Psoas muscle (tissue), 8 donors: ENCODE results near the gene TMEM80. TPM values are rescaled to one million over a fixed set of nuclear protein-coding genes. Genes with fewer than 3 reads are reported as not detected.

ENCODE experiments used
- ATAC-seq, 4 donors: fragments of 200-7000 bp; cut with Tn5 transposase; one replicate each; pipeline ENCODE4 v1.9.1; 2020; ENCODE audit warnings: moderate library complexity in 3 of 4, mild to moderate bottlenecking in 2 of 4
- DNase-seq, 2 donors: peaks; one replicate each; pipeline ENCODE4 v3.0.0-alpha.2; 2020
- H3K27ac ChIP-seq: fragments of 200-600 bp; one replicate; pipeline ENCODE4 v1.8.0; 2022
- H3K27me3 ChIP-seq, 3 donors: fragments of 200-600 bp in 1 of 3; one replicate each; pipeline versions ENCODE4 v1.6.1 to v1.8.0; 2013 to 2022; ENCODE audit warnings: low read length in 2 of 3, mild to moderate bottlenecking in 2 of 3, moderate library complexity in 1 of 3; ENCODE audit not compliant: insufficient read depth in 3 of 3
- H3K36me3 ChIP-seq, 2 donors: fragments of 200-600 bp in 1 of 2; one replicate each; pipeline versions ENCODE4 v1.6.1 to v1.8.0; 2013 to 2022; ENCODE audit warnings: low read depth in 1 of 2, mild to moderate bottlenecking in 1 of 2, moderate library complexity in 1 of 2; ENCODE audit not compliant: insufficient read depth in 1 of 2
- H3K4me1 ChIP-seq: fragments of 200-600 bp; one replicate; pipeline ENCODE4 v1.8.0; 2022
- H3K4me3 ChIP-seq: fragments of 200-600 bp; one replicate; pipeline ENCODE4 v1.8.0; 2022; ENCODE audit warnings: mild to moderate bottlenecking
- H3K9me3 ChIP-seq: fragments of 200-600 bp; one replicate; pipeline ENCODE4 v1.8.0; 2022
- WGBS, 3 donors: extraction: QIAGEN DNeasy Blood & Tissue Kit; methylation state at CpG; one replicate each; pipeline versions ENCODE4 v1.1.6 to v1.1.7; 2013; 5-methylcytosine and 5-hydroxymethylcytosine counted together
- intact Hi-C, 2 donors: fragments of 100-400 bp; cut with DNase I; formaldehyde crosslinking; loops; one replicate each; pipeline versions ENCODE4 v1.11.0 to v1.14.2; 2022
- polyA plus RNA-seq, 3 donors: library from polyadenylated mRNA; stranded (reverse); fragments of 200-250 nt; gene quantifications; one replicate each; pipeline ENCODE4 v1.2.3, GENCODE V29; 2013
- total RNA-seq, 4 donors: library from RNA; stranded (reverse); fragmentation: NEBNext Ultra II Directional in 2 of 4; extraction: Animal tissue kit (Norgen Biotek cat#: 25700) in 2 of 4; gene quantifications; one replicate each; pipeline versions ENCODE4 v1.2.1 to v1.2.4, GENCODE V29; 2021 to 2023
- TF ChIP-seq, protein P1 (sequence below): fragments of 200-600 bp; IDR thresholded peaks from one replicate; pipeline ENCODE4 v1.8.0; 2022; ENCODE audit warnings: antibody characterized with exemption
- donor health status: healthy with polysubstance abuse.
- donor health status: DM: no; HTN: no; CAD: no; lungs with moderate emphysema.
- donor health status: Bipolar disorder and iron deficiency.
- donor health status: healthy.
- donor health status: DM: yes; HTN: yes; CAD: no.
- donor health status: DM: no; HTN: no; CAD: no.
- donor health status: DM: no; HTN: no; CAD: no.
- donor health status: DM: yes; HTN: yes; CAD: no.

The TMEM80 gene
- total and polyA plus RNA-seq, 7 donors, result 5.9 to 16.3 (median 10.1) TPM

- H3K4me1 ChIP-seq, result peaks cover 14% of the 10 kb centered on the region
These were observed 27.7 kb downstream of the TMEM80 start for GRCh38 chr11:723120-723883.

DNA sequence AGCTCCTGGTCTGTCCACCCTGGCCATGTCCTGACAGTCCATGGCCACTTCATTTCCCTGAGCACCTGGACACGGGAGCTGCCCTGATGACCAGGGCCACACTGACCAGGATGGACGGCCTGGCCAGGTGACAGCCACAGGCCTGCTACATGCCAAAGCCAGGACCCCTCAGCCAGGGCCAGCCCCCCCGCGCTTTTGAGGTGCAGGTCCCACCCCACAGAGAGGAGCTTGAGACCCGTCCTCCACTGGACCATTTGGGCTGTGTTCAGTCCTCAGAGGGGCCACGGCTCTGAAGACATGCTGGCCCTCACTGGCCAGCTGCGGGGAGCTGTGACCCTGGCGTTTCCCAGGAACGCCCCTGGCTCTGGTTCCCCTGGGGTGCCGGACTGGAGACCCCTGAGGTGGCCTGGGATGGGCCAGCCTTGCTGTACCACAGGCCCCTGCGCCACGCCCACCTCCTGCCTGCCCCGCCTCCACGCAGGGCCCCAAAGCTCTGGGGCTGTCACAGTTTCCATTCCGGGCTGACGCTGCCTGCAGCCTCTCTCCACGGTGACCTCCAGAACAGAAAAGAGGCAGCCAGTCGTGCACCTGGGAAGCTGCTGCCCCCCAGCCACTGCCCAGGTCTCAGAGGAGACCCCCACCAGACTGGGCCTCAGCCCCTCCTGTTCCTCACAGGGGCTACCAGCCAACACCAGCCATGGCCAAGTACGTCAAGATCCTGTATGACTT, 28.6 kb downstream of the TMEM80 start:
- H3K4me1 ChIP-seq, result peaks cover 16% of the 10 kb centered on the region
- DNase-seq (no peak), ATAC-seq (no peak)
- no peaks in the 10 kb centered on the region for H3K36me3 ChIP-seq
- H3K27ac ChIP-seq, result no peak overlapping the region
- intact Hi-C loops, result loop anchor here (2.0 to 5.0 kb wide), 2 partner anchors 62 to 169 kb away; no protein-coding TSS in a partner anchor
- peaks cover 0 to 76% (median 39%) of the 10 kb centered on the region in 3 donors for H3K27me3 ChIP-seq
- no peaks in the 10 kb centered on the region for H3K9me3 ChIP-seq
- TF ChIP-seq, protein P1, sequence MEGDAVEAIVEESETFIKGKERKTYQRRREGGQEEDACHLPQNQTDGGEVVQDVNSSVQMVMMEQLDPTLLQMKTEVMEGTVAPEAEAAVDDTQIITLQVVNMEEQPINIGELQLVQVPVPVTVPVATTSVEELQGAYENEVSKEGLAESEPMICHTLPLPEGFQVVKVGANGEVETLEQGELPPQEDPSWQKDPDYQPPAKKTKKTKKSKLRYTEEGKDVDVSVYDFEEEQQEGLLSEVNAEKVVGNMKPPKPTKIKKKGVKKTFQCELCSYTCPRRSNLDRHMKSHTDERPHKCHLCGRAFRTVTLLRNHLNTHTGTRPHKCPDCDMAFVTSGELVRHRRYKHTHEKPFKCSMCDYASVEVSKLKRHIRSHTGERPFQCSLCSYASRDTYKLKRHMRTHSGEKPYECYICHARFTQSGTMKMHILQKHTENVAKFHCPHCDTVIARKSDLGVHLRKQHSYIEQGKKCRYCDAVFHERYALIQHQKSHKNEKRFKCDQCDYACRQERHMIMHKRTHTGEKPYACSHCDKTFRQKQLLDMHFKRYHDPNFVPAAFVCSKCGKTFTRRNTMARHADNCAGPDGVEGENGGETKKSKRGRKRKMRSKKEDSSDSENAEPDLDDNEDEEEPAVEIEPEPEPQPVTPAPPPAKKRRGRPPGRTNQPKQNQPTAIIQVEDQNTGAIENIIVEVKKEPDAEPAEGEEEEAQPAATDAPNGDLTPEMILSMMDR, result no peak
- 63 to 74% (median 64%) methylated on average over 15 to 19 of the region's 19 CpGs for WGBS, 3 donors
- H3K4me3 ChIP-seq, result no peak overlapping the region

More at GRCh38 chr11:723120-723883, 27.7 kb downstream of the TMEM80 start:
- peak in 2 of 4 donors; percentile 25 to 29 for ATAC-seq
- peak in 1 of 2 donors; percentile 31 for DNase-seq
- whole genome bisulfite sequencing, 3 donors, result 43 to 56% (median 51%) methylated on average over 8 of the region's 8 CpGs
- TF ChIP-seq, protein P1, result peak; percentile 56
- no peak overlapping the region for H3K27ac ChIP-seq
- H3K4me3 ChIP-seq, result no peak overlapping the region
- H3K27me3 ChIP-seq, result peaks cover 0 to 80% (median 39%) of the 10 kb centered on the region in 3 donors
- no peaks in the 10 kb centered on the region for H3K9me3 ChIP-seq
- no peaks in the 10 kb centered on the region for H3K36me3 ChIP-seq
- intact Hi-C loops, result loop anchor here (2.0 to 5.0 kb wide), 3 partner anchors 61 to 169 kb away; no protein-coding TSS in a partner anchor

DNA sequence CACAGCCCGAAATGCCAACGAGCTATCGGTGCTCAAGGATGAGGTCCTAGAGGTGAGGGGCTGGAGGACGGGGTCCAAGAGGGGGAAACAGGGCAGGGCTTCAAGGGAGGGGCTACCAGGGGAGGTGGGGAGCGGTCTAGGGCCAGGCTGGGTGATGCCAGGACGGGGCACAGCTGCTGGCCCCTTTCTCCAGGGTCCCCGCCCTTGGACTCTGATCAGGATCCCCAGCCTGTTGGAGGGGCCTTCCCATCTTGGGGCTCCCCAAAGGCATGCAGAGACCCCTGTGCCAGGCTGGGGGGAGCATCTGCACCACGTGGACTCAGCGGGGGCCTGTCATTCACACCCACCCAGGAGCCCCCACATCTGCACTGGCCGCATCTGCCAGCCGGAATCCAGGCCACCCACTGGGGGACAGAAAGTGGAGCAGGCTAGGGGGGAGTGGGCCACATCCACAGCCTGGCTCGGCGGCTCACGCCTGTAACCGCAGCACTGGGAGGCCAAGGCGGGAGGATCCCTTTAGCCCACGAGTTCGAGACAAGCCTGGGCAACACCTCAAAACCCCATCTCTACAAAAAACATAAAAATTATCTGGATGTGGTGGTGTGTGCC, 29.3 kb downstream of the TMEM80 start:
- 53 to 59% (median 58%) methylated on average over 16 to 18 of the region's 18 CpGs for WGBS, 3 donors
- no peaks in the 10 kb centered on the region for H3K36me3 ChIP-seq
- no peak overlapping the region for H3K27ac ChIP-seq
- ATAC-seq (no peak), DNase-seq (no peak)
- H3K9me3 ChIP-seq, result no peaks in the 10 kb centered on the region
- TF ChIP-seq, protein P1, result no peak
- no peak overlapping the region for H3K4me3 ChIP-seq
- intact Hi-C loops, result loop anchor here (2.0 to 5.0 kb wide), 2 partner anchors 63 to 170 kb away; no protein-coding TSS in a partner anchor
- peaks cover 0 to 69% (median 33%) of the 10 kb centered on the region in 3 donors for H3K27me3 ChIP-seq
- peaks cover 16% of the 10 kb centered on the region for H3K4me1 ChIP-seq

DNA sequence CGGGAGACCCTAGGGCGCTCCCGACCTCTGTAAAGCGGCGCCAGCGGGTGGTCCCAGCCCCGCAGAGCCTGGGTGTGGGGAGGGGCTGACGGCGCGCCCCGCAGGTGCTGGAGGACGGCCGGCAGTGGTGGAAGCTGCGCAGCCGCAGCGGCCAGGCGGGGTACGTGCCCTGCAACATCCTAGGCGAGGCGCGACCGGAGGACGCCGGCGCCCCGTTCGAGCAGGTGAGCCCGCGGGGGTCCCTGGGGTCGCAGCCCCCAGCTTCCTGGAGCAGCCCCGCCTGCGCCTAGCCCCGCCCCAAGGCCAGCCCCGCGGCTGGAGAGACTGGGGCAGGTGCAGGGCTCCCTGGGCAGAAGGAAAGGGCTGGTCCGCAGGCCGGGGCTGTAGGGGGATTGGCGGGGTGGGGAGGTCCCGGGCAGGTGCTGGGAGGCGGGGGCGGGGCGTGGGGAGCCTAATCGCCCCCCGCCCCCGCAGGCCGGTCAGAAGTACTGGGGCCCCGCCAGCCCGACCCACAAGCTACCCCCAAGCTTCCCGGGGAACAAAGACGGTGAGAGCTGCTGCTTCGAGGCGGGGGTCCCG, 30.1 kb downstream of the TMEM80 start:
- intact Hi-C loops, result loop anchor here in 1 of 2 donors (2.0 kb wide), 1 partner anchor 171 kb away; no protein-coding TSS in a partner anchor

More for the DNA sequence above, 30.1 kb downstream of the TMEM80 start:
- Histone ChIP-seq H3K4me1 (peaks cover 16% of the 10 kb centered on the region), H3K4me3 (peak overlapping the region; percentile 40), H3K27ac (no peak overlapping the region), H3K27me3 (peaks cover 0 to 61% (median 30%) of the 10 kb centered on the region in 3 donors), H3K36me3 (no peaks in the 10 kb centered on the region), H3K9me3 (no peaks in the 10 kb centered on the region)
- ATAC-seq (no peak), DNase-seq (peak in 1 of 2 donors; percentile 19)
- WGBS, 3 donors, result 2 to 4% (median 3%) methylated on average over 19 to 53 of the region's 53 CpGs
- TF ChIP-seq, protein P1, result no peak
